ENCODE measurements around the gene GPR151. TPM values are rescaled to one million over a fixed set of nuclear protein-coding genes. Genes with fewer than 3 reads are reported as not detected.

GPR151 gene
- total and polyA plus RNA-seq, 2 experiments from 2014 or later: not detected

DNA sequence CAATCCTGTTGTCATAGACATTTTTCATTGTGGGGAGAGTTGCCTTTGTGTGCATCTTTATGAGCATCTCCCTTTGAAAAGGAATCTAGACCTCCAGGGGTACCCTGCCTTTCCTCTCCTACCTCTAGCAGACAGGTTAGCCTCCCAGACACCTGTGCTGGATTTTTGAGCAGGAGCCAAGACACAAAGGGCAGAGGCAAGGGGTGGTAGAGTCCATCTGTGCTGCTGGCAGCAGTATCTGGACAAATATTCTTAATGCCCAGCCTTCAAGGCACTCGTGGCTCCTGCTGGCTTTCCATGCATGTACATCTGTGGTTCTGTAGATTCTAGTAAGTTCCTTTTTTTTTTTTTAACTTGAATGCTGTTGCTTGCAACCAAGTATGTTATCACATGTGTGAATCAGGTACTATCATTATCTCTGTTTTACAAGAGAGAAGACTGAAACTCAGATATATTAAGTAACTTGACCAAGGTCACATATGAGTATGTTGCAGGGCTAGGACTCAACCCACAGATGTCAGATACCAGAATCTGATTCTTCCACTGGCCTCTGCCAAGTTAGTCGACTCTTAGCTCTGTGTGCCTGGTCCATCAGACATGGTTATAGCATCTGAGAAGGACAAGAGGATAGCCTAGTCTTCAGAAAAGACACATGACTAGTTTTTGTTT is 32.9 kb upstream of the GPR151 start:
- H3K27me3 ChIP-seq (replicated peaks; ENCODE audit: insufficient read depth): no peaks in the 10 kb centered on the region; the same call in 1 of the 2 replicates
- H3K27ac ChIP-seq: no peak overlapping the region
- no peaks in the 10 kb centered on the region for H3K4me1 ChIP-seq (ENCODE audit: insufficient read depth)
- H3K9me2 ChIP-seq (ENCODE audit: insufficient read depth): no peaks in the 10 kb centered on the region
- H3K9me3 ChIP-seq (ENCODE audit: low read depth): no peaks in the 10 kb centered on the region
- H3F3A ChIP-seq (ENCODE audit: insufficient read depth): no peaks in the 10 kb centered on the region
- H4K20me1 ChIP-seq (ENCODE audit: insufficient read depth): no peaks in the 10 kb centered on the region
- no peak for DNase-seq
- WGBS, 2 experiments (ENCODE audit: low coverage in 1 of 2, low lambda C conversion rate in 2 of 2, missing lambda C conversion rate in 2 of 2): 2 to 3% methylated on average over 2 of the region's 2 CpGs
- H3K4me2 ChIP-seq (ENCODE audit: unreplicated experiment): no peak overlapping the region
- no peak overlapping the region for H3K4me3 ChIP-seq
- H3K9ac ChIP-seq: no peak overlapping the region
- H3K36me3 ChIP-seq (ENCODE audit: low read depth): no peaks in the 10 kb centered on the region
- H3K79me2 ChIP-seq (ENCODE audit: insufficient read depth): no peaks in the 10 kb centered on the region
- no peak overlapping the region for H2AFZ ChIP-seq
- in situ Hi-C loops (cut with MboI): loop anchor here (10.0 to 25.0 kb wide), 2 partner anchors 646 to 1013 kb away; no protein-coding TSS in a partner anchor
- no peak for TF ChIP-seq EZH2 (IDR thresholded peaks at IDR 0.05; ENCODE audit: insufficient read depth, poor library complexity, severe bottlenecking)
- TF ChIP-seq EZH2phosphoT487 (IDR thresholded peaks at IDR 0.05; ENCODE audit: insufficient read depth, low read depth): no peak

DNA sequence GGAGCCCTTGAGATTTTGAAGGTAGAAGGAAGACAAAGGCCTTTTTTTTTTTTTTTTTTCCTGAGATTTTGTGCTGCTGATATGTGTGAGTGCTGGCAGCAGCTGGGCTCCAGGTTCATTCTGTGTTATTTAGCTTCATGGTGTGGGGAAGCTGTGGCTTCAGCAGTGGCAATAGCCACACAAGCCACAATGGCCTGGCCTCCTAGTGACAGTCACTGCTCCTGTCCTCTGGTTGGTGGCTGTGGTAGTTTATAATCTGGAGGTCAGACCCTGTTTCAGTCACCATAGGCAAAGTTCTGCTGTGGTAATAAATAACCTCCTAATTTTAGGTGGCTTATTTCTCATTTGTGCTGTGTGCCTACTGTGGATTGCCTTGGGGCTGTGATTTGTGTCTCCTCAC is 28.2 kb upstream of the GPR151 start:
- no peaks in the 10 kb centered on the region for H3K4me1 ChIP-seq (ENCODE audit: insufficient read depth)
- TF ChIP-seq EZH2phosphoT487 (IDR thresholded peaks at IDR 0.05; ENCODE audit: insufficient read depth, low read depth) (no peak), EZH2 (IDR thresholded peaks at IDR 0.05; ENCODE audit: insufficient read depth, poor library complexity, severe bottlenecking) (no peak)
- in situ Hi-C loops (cut with MboI): loop anchor here (5.0 to 25.0 kb wide), 3 partner anchors 423 to 1018 kb away; no protein-coding TSS in a partner anchor
- H3K79me2 ChIP-seq (ENCODE audit: insufficient read depth): no peaks in the 10 kb centered on the region
- no peaks in the 10 kb centered on the region for H3F3A ChIP-seq (ENCODE audit: insufficient read depth)
- H3K36me3 ChIP-seq (ENCODE audit: low read depth): no peaks in the 10 kb centered on the region
- H3K9me2 ChIP-seq (ENCODE audit: insufficient read depth): no peaks in the 10 kb centered on the region
- H3K27ac ChIP-seq: no peak overlapping the region
- DNase-seq: no peak
- H3K4me3 ChIP-seq: no peak overlapping the region
- H4K20me1 ChIP-seq (ENCODE audit: insufficient read depth): no peaks in the 10 kb centered on the region
- no peak overlapping the region for H3K4me2 ChIP-seq (ENCODE audit: unreplicated experiment)
- H3K9ac ChIP-seq: no peak overlapping the region
- H3K9me3 ChIP-seq (ENCODE audit: low read depth): no peaks in the 10 kb centered on the region
- no peaks in the 10 kb centered on the region; the same call in 1 of the 2 replicates for H3K27me3 ChIP-seq (replicated peaks; ENCODE audit: insufficient read depth)
- H2AFZ ChIP-seq: no peak overlapping the region

DNA sequence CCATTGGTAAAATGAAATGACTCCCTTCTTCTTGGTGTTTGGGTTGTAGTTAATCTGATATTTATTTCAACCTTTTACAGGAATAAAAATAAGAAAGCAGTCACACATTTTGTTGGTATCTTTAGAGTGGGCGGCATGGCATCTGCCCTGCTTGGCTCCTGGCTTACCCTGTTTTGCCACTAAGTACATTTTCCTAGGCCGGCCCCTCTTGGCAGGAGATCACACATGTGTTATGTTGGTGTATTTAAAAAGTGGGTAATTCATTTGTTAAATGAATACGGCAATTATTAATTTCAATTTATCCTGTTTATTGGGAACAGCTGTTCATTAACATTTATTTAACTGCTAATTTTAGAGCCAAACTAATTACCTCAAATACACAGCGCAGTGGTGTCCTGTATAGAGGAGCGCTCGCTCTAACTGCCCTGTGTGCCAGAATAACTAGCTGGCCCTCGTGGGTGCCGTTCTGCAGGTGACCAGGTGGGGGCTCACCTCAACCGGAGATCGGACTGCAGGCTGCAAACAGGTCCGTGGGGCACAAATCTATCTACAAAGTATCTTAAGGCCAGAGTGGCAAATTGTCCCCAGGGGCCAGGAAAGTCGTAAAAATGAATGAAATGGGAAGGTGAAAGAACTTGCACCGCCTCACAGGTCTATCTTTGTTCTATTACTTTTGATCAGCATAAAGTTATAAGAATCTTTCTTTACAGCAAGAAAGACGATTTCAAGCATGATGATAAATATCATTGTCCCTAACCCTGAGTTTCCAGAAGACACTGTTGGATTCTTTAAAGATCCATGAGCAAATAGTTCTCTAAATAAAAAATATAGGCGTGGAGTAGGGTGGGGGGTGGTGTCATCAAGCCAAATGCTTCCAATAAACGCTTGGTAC is 26.2 kb upstream of the GPR151 start:
- TF ChIP-seq EZH2phosphoT487 (IDR thresholded peaks at IDR 0.05; ENCODE audit: insufficient read depth, low read depth) (no peak), EZH2 (IDR thresholded peaks at IDR 0.05; ENCODE audit: insufficient read depth, poor library complexity, severe bottlenecking) (no peak)
- no peak overlapping the region for H3K4me3 ChIP-seq
- H3K27ac ChIP-seq: no peak overlapping the region
- no peaks in the 10 kb centered on the region for H3K9me3 ChIP-seq (ENCODE audit: low read depth)
- H3K9ac ChIP-seq: no peak overlapping the region
- H3K4me2 ChIP-seq (ENCODE audit: unreplicated experiment): no peak overlapping the region
- no peaks in the 10 kb centered on the region for H4K20me1 ChIP-seq (ENCODE audit: insufficient read depth)
- no peaks in the 10 kb centered on the region for H3K4me1 ChIP-seq (ENCODE audit: insufficient read depth)
- in situ Hi-C loops (cut with MboI): loop anchor here (5.0 to 25.0 kb wide), 3 partner anchors 425 to 1020 kb away; no protein-coding TSS in a partner anchor
- no peaks in the 10 kb centered on the region for H3K36me3 ChIP-seq (ENCODE audit: low read depth)
- H2AFZ ChIP-seq: no peak overlapping the region
- 14 to 17% methylated on average over 16 of the region's 16 CpGs for WGBS, 2 experiments (ENCODE audit: low coverage in 1 of 2, low lambda C conversion rate in 2 of 2, missing lambda C conversion rate in 2 of 2)
- H3K27me3 ChIP-seq (replicated peaks; ENCODE audit: insufficient read depth): no peaks in the 10 kb centered on the region; the same call in 1 of the 2 replicates
- no peaks in the 10 kb centered on the region for H3K9me2 ChIP-seq (ENCODE audit: insufficient read depth)
- no peaks in the 10 kb centered on the region for H3F3A ChIP-seq (ENCODE audit: insufficient read depth)
- no peaks in the 10 kb centered on the region for H3K79me2 ChIP-seq (ENCODE audit: insufficient read depth)
- peak; percentile 78 for DNase-seq

DNA sequence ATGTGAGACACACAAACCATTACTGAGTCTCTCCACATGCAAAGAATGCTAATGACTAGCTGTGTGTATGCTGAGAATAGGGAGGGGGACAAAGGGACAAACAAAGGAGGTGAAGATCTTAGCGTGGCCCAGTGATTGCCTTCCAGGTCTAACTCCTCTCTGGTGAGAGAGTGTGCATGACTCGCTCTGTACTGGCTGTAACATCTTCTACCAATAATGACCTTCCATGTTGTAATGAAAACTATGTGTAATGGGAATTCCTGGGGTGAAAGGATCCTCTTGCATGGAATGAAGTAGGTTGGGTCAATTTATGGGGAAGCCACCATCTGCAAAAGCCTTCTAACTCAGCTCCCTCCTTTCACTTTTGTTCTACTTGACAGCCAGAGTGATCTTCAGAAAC is 24.4 kb upstream of the GPR151 start:
- Histone ChIP-seq H4K20me1 (ENCODE audit: insufficient read depth) (no peaks in the 10 kb centered on the region), H3F3A (ENCODE audit: insufficient read depth) (no peaks in the 10 kb centered on the region), H3K79me2 (ENCODE audit: insufficient read depth) (no peaks in the 10 kb centered on the region), H3K36me3 (ENCODE audit: low read depth) (no peaks in the 10 kb centered on the region), H3K27ac (no peak overlapping the region), H3K9ac (no peak overlapping the region), H2AFZ (no peak overlapping the region), H3K4me3 (no peak overlapping the region), H3K9me2 (ENCODE audit: insufficient read depth) (no peaks in the 10 kb centered on the region), H3K27me3 (replicated peaks; ENCODE audit: insufficient read depth) (no peaks in the 10 kb centered on the region), H3K4me1 (ENCODE audit: insufficient read depth) (no peaks in the 10 kb centered on the region), H3K9me3 (ENCODE audit: low read depth) (no peaks in the 10 kb centered on the region), H3K4me2 (ENCODE audit: unreplicated experiment) (no peak overlapping the region)
- 28 to 39% methylated on average over 2 of the region's 2 CpGs for WGBS, 2 experiments (ENCODE audit: low coverage in 1 of 2, low lambda C conversion rate in 2 of 2, missing lambda C conversion rate in 2 of 2)
- DNase-seq: peak; percentile 25
- TF ChIP-seq EZH2 (IDR thresholded peaks at IDR 0.05; ENCODE audit: insufficient read depth, poor library complexity, severe bottlenecking): no peak
- no peak for TF ChIP-seq EZH2phosphoT487 (IDR thresholded peaks at IDR 0.05; ENCODE audit: insufficient read depth, low read depth)
- in situ Hi-C loops (cut with MboI): loop anchor here (5.0 to 25.0 kb wide), 3 partner anchors 427 to 1022 kb away; no protein-coding TSS in a partner anchor

Data from GM23248 (cell line).